ENCODE data around the gene S100P. TPM values are rescaled to one million over a fixed set of nuclear protein-coding genes. Genes with fewer than 3 reads are reported as not detected.

S100P gene
- total RNA-seq, 4 donors from 2014 or later = 0.94 to 9.7 TPM; not detected in 2

DNA sequence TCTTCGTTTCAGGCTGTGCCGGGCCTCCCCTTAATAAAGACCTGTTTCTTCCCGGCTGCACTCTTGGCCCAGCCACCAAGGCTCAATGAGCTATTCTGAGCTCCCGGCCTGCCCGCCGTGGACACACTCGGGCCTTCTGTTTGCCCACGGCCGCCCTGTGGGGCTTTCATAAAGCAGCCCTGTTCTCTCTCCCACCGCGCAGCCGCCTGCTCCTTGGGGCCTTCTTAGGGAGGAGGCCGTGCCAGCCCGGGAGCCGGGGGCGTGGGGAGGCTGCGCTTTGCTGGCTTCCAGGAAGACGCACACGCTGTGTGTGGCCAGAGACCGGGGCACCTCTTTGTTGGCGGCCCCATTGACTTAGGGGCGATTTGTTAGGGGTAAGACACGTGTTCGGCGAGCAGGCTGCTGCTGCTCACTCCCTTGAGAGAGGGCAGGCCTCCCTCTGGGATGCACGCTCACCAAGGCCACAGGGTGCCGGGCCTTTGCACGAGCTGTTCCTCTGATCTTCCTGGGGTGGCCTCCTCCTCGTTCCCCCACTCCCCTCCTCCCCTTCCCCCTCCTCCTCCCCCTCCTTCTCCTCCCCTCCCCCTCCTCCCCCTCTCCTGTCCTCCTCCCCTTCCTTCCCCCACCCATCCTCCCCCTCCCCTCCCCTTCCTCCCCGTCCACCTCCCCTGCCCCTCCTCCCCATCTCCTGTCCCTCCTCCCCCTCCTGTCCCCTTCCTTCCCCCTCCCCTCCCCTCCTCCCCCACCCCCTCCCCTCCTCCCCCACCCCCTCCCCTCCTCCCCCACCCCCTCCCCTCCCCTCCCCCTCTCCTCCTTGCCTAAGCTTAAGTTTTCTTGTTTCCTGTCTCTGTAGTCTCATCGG, 33.6 kb downstream of the S100P start:
- 60% methylated on average over 6 of the region's 31 CpGs; no CpG with 5 or more reads in 1 of the 2 donors for WGBS, 2 donors (ENCODE audit: low coverage in 1 of 2)
- no peak for TF ChIP-seq POLR2A (IDR thresholded peaks at IDR 0.05)
- no peak for TF ChIP-seq CTCF (IDR thresholded peaks at IDR 0.05)
- TF ChIP-seq POLR2AphosphoS5 (IDR thresholded peaks at IDR 0.05) = no peak
- TF ChIP-seq EP300 (IDR thresholded peaks at IDR 0.05) = no peak
- H3K36me3 ChIP-seq = no peaks in the 10 kb centered on the region
- no peaks in the 10 kb centered on the region for H3K27me3 ChIP-seq
- ATAC-seq = no peak
- H3K4me1 ChIP-seq = peaks cover 0 to 11% (median 0%) of the 10 kb centered on the region in 3 donors
- H3K4me3 ChIP-seq = peak overlapping the region in 1 of 2 donors; percentile 28
- H3K9me3 ChIP-seq = no peaks in the 10 kb centered on the region
- peak overlapping the region in 2 of 4 donors; percentile 48 to 57 for H3K27ac ChIP-seq

- no peak overlapping the region for H3K4me3 ChIP-seq
- no peaks in the 10 kb centered on the region for H3K27me3 ChIP-seq
- peaks cover 0 to 17% (median 3%) of the 10 kb centered on the region in 3 donors for H3K4me1 ChIP-seq
- no peak for ATAC-seq
- H3K9me3 ChIP-seq = no peaks in the 10 kb centered on the region
- no peaks in the 10 kb centered on the region for H3K36me3 ChIP-seq
- WGBS, 2 donors (ENCODE audit: low coverage in 1 of 2) = no CpG with 5 or more reads among the region's 3 CpGs
- TF ChIP-seq EP300 (IDR thresholded peaks at IDR 0.05) (no peak), POLR2AphosphoS5 (IDR thresholded peaks at IDR 0.05) (no peak), CTCF (IDR thresholded peaks at IDR 0.05) (no peak), POLR2A (IDR thresholded peaks at IDR 0.05) (no peak)
- no peak overlapping the region for H3K27ac ChIP-seq
These were observed 34.2 kb downstream of the S100P start for GRCh38 chr4:6727943-6728250.

GRCh38 chr4:6728320-6729029, 34.8 kb downstream of the S100P start:
- Histone ChIP-seq H3K4me1 (peaks cover 0 to 22% (median 6%) of the 10 kb centered on the region in 3 donors), H3K4me3 (no peak overlapping the region), H3K9me3 (no peaks in the 10 kb centered on the region), H3K36me3 (no peaks in the 10 kb centered on the region), H3K27me3 (no peaks in the 10 kb centered on the region), H3K27ac (no peak overlapping the region)
- 60 to 77% methylated on average over 6 to 7 of the region's 15 CpGs for WGBS, 2 donors (ENCODE audit: low coverage in 1 of 2)
- ATAC-seq = no peak
- no peak for TF ChIP-seq CTCF (IDR thresholded peaks at IDR 0.05)
- TF ChIP-seq POLR2A (IDR thresholded peaks at IDR 0.05) = no peak
- TF ChIP-seq EP300 (IDR thresholded peaks at IDR 0.05) = no peak
- no peak for TF ChIP-seq POLR2AphosphoS5 (IDR thresholded peaks at IDR 0.05)

DNA sequence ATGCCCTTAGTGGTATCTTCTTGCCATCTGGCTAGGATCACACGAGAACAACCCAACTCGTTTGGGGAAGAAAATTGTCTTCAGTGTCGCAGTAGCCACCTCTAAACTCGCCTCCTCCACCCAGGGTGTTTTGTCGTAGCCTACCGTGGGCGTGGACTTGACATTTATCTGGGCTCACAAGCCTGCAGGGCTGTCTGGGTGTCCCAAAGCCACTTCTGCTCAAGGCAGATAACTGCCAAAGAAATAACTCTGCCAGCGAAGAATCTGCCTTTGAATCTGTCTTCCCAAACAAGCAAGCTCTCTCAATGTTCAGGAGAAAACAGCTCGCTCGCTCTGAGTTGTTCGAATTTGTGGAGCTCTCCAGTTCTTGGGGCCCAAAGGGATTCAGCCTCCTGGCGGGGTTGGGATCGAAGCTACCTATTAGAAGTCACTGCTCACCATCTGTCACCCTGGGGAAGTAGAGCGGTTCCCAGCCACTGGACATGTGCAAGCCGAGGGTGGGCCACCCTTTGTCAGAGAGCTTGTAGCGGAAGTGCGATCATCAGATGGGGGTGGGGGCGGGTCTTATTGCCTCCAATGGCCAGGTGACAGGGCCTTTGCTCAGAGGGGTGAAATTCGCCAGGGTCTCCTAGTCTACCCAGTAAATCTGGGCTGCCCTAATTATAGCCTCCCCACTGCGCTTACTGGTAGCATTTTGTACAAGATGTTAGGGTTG, 37.1 kb downstream of the S100P start:
- no peaks in the 10 kb centered on the region for H3K27me3 ChIP-seq
- peaks cover 0 to 22% (median 6%) of the 10 kb centered on the region in 3 donors for H3K4me1 ChIP-seq
- H3K27ac ChIP-seq = peak overlapping the region in 2 of 4 donors; percentile 9 to 28
- H3K9me3 ChIP-seq = no peaks in the 10 kb centered on the region
- H3K4me3 ChIP-seq = no peak overlapping the region
- no peak for ATAC-seq
- WGBS, 2 donors (ENCODE audit: low coverage in 1 of 2) = 56 to 83% methylated on average over 5 to 7 of the region's 20 CpGs
- TF ChIP-seq POLR2AphosphoS5 (IDR thresholded peaks at IDR 0.05) (no peak), EP300 (IDR thresholded peaks at IDR 0.05) (no peak), CTCF (IDR thresholded peaks at IDR 0.05) (no peak), POLR2A (IDR thresholded peaks at IDR 0.05) (no peak)
- no peaks in the 10 kb centered on the region for H3K36me3 ChIP-seq

All from gastroesophageal sphincter (tissue), 4 donors.